Activated T-cell treated with anti-CD3 and anti-CD28 coated beads, Interleukin-2, amount 50 U/mL, for 1 hour (primary cell): ENCODE measurements around the gene KCTD14.
"Not testable (repeated sequence)": the region's sequence is repeated elsewhere in the genome, so short reads cannot be mapped to it uniquely, and the experiment has no call there.

Source experiments
- DNase-seq: peaks from one replicate; pipeline ENCODE4 v3.0.0-alpha.2; 2020

KCTD14 gene

DNA sequence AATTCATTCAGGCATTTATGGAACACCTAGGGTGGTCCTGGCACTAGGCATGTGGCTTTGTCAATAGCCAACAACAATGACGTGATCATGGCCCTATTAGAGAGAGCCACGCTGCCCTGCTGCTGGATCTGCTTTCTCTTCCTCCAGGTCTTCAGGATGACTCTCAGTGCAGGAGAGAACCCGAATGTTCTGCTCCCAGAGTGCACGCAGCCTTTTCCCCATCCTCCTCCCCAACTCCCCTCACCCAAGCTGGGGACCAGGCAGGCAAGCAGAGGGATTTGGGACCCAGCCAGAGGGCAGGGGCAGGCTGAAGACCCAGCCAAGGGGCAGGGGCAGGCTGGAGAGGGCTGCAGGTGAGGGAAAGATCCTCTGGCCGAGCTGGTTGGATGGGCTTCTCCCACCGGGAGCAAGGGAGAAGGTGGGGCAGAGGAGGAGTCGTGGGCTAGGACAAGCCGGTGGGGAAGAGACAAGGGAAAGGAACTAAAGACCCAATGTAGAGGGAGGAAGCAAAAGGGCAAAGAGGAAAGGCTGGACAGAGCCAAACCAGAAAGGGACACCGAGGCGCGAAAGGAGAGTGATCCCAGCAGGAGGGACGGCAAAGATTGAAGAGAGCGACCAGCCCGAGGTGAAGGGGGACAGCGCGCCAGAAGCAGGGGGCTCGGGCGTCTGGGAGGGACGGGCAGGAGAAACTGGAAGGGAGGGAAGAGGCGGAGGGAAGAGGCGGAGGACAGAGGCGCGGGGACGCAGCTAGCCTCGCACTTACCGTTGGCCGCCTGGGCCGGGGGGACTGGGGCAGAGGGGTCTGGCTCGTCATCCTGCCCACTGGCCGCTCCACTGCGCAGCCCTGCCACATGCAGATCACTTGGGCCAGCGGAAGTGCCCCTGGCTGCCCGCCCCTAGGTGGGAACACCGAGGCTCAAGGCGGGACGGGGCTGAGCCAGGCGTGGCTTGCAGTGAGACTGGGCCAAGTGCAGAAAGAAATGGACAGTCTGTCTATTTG is at the start of gene KCTD14:
Gene KCTD14, minus strand, starts transcription at position 880 of the 1,000 bp plus-strand sequence. Its CDS starts 27 bp downstream, at position 853.
- no peak for DNase-seq

DNA sequence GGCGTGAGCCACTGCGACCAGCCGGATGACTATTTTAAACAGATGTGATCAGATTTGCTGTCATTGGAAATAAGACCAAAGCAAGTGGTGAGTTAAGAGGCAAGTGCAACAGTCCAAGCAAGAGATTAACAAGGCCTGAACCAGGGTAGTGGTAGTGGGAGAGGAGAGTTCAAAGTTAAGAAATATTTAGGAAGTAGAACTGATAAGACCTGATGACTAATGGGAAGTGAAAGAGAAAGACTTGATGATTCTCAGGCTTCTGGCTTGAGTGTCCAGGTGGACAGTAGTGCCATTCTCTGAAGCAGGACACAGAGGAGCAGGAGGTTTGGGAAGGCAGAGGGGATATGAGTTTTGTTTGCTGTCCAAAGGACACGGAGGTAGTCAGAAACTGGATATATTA is 49.4 kb upstream of the KCTD14 start:
- DNase-seq: no peak

- no peak for DNase-seq
These were observed 48.6 kb upstream of the KCTD14 start for GRCh38 chr11:78071717-78072116.

GRCh38 chr11:78070621-78071020 is 47.5 kb upstream of the KCTD14 start:
- no peak for DNase-seq

- no peak for DNase-seq
These were observed 46.4 kb upstream of the KCTD14 start for GRCh38 chr11:78069465-78069864.

DNA sequence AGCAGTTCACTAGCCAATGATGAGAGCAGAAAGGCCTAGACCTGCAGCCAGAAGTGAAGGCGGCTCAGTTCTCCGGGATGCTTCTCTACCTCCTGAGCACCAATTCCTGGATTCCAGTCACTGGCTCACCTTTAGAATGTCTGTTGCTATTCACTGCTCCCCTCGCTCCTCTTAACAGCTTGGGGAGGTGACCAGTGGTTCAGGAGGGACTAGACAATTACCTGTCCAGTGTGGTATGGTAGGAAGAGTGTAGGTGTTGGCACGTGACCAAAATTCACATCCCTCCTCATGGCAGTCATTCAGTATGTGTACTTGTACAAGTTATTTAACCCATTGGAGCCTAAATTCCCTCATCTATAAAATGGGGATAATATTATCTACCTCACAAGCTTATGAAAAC is 44.6 kb upstream of the KCTD14 start:
- DNase-seq: no peak

- DNase-seq: no peak
These were observed 43.4 kb upstream of the KCTD14 start for GRCh38 chr11:78066471-78066870.

DNA sequence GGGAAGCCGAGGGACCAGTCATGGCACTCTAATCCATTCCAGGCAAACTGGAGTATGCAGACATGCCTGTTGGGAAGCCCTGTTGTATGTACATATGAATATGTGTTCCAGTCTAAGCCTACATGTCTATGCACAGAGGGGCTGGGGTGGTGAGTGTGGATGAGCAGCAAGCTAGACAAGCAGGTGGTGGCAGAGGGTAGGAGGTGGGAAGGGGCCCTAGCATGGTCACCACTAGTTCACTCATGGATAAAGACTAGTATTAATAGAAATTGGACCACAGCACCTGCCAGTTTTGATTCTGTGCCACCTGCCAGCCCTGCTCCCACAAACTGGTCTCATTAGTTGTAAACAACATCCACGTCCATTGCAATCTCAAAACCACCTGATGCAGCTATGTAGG is 42.1 kb upstream of the KCTD14 start:
- no peak for DNase-seq

DNA sequence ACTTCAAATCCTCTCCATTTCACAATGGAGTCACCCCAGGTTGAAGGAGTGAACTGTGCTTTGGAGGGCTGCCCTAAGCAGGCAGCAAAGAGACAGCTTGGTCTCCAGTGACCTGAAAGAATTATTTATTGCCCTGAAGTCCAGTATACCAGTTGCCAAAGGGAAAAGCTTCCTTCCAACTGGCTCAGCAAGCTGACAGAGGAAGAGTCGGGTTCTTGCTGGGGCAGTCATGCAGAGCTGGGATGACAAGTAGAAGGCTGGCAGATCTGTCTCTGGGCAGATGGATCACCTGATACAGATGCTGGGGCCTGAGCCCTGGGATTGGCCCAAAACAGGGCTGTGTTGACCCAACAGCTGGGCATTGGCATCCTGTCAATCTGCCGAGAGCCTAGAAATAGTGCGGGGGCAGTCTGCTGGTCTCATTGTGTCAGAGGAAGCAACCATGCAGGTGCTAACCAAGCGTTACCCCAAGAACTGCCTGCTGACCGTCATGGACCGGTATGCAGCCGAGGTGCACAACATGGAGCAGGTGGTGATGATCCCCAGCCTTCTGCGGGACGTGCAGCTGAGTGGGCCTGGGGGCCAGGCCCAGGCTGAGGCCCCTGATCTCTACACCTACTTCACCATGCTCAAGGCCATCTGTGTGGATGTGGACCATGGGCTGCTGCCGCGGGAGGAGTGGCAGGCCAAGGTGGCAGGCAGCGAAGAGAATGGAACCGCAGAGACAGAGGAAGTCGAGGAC is 40.5 kb upstream of the KCTD14 start, which contains the start of gene THRSP:
Gene THRSP, plus strand, starts transcription at position 422 of the 742 bp plus-strand sequence. Its CDS starts 21 bp downstream, at position 443.
- no peak for DNase-seq

- no peak for DNase-seq
These were observed 39.6 kb upstream of the KCTD14 start for GRCh38 chr11:78062671-78063070.

DNA sequence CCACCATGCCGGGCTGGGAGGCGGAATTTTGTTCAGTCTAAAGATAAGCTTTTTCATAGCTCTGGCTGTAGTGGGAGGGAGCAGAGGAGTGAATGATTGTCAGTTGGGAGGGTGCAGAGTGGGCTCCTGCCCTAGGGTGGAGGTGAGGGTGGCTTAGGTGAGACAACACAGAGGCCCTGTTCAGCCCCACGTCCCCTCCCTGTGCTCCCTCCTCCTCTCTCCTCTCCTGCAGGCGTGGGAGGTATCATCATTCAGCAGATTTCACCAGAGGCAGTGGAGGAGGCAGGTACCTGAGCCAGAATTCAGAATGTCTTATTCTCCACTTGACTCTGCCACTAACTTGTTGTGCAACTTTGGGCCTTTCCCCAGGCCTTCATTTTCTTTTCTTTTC is 38.8 kb upstream of the KCTD14 start:
- no peak for DNase-seq

GRCh38 chr11:78061088-78061920 is 38.2 kb upstream of the KCTD14 start:
- no peak for DNase-seq

GRCh38 chr11:78060533-78060932 is 37.5 kb upstream of the KCTD14 start:
- DNase-seq: no peak

GRCh38 chr11:78059749-78060328 is 36.8 kb upstream of the KCTD14 start:
- DNase-seq: not testable (repeated sequence)

DNA sequence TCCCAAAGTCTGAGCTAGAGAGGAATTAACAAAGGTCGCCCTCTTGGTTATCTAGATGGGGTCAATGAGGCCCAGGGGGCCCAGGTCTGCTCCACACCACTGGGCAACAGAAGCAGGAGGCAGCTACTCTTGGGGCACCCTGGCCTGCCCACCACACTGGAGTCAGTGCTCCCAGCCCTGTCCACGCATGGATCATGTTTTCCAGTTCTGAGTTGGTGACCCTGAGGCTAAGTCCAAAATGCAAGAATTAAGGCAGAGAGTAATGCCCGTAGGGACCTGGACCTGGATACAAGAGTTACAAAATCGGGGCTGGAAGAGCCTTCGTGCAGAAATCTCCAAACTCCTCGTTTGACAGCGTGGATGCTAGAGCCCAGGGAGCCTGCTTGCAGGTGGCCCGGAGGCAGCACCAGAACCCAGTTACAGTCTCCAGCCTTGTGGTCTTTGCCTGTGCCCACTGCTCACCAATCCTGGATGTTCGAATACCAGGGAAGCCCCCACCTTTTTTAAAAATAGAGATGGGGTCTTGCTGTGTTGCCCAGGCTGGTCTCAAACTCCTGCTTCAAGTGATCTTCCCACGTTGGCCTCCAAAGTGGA is 34.5 kb upstream of the KCTD14 start:
- no peak for DNase-seq

DNA sequence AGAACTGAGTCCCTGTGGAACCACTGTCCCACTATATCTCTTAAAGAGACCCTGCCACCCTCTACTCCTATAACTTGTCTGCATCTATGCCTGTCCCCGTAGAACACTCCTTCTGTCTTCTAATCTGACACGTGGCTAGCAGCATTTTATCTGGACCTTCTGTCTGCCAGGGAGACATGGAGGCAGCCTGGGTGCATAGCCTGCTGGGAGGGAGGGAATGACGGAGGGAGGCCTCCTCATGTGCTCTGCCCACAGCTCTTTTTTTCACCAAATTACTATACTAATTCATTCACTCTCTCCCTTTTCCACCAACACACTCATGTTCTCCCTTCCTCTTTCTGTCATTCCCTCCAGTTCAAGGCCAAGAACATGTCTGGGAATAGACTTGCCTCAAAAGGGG is 33.0 kb upstream of the KCTD14 start:
- no peak for DNase-seq

DNA sequence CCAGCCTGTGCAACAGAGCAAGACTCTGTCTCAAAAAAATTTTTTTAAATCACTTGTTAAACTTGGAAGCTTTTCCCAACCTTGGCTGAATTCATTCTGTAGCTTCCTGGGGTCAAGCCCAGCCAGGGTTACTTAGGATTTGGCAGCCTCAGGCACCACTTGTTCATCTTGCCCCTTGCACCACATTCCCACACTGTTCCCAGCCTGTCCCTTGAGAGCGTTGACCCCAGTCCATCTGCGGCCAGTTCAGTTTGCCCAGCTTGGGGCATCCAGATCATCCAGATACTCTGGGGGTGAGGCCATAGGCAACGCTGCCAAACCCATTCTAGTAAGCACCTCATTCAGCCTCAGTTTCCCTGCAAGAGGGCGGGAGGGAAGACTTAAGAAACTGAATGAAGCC is 31.9 kb upstream of the KCTD14 start:
- no peak for DNase-seq

DNA sequence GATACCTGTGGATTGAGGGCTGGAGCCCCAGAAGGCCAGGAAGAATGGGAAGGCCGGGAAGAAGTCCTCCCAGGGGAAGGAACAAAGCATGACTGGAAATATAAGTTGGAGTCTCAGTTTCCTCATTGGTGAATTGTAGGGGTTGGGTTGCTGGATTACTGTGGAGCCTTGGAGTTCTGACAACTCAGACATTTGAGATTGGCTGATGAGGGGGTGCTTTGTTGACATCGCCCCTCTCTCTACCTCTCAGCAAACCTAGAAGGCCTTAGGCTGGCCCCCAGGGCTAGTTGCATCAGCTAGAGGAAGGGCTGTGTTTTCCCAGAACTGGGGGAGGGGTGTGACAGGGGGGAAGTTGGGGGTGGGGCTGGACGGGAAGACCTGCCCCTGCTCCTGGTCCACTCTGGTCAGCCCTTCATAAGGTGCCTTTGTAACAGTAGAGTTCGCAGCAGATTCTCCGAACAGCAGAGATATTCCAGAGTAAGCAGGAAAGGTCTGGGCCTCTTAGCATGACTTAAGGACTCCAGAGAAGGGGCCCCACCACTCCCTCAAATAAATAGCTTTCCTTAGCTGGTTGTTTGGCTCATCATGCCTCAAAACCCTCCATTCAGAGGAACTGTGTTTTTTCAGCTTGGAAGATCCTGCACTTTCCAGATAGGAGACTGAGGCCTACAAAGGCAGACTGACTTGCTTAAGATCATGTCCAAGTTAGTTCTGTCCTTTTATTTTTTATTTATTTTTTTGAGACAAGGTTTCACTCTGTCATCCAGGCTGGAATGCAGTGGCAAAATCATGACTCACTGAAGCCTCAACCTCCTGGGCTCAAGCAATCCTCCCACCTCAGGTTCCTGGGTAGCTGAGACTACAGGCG is 28.1 kb upstream of the KCTD14 start:
- no peak for DNase-seq

DNA sequence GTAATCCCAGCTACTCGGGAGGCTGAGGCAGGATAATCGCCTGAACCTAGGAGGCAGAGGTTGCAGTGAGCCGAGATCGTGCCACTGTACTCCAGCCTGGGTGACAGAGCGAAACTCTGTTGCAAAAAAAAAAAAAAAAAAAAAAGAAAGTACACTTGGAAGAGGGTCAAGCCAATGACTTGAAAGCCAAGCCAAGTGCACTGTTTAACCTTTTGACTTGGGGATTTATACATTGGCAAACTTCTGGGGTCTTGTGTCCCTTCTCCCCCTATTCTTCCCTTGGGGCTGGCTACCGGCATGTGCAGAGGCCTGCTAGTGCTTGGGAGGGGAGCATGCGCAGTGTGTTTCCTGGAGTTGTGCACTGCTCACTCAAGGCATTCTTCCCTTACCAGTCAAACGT is 26.3 kb upstream of the KCTD14 start:
- DNase-seq: no peak

DNA sequence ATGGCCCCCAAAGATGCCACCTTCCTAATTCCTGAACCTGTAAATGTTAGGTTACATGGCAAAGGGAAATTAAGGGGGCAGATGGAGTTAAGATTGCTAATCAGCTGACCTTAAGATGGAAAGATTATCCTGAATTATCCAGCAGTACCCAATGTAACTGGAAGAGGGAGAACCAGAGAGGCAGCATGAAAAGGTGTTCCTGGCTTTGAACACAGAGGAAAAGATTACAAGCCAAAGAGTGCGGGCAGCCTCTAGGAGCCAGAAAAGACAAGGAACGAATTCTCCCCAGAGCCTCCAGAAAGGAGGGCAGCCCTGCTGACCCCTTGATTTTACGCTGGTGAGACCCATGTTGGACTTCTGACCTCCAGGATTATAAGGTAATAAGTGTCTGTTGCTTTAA is 25.5 kb upstream of the KCTD14 start:
- no peak for DNase-seq

DNA sequence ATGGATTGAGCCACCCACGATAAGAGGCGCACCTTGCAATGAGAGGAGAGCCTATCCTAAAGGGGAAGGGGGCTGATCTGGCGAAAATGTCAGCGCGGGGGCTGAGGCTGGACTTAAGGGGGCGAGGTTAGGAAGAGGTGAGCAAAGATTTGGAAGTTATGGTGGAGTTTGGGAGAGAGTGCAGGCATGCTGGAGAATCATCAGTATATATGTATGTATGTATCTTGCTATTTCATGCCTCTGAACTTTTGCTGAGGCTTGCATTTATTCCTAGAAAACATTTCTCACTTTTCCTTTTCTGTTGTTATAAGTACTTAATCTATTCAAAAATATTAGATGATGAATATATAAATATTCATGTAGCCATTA is 23.4 kb upstream of the KCTD14 start:
- DNase-seq: no peak
